ENCODE measurements around the gene HAPSTR1.

DNA sequence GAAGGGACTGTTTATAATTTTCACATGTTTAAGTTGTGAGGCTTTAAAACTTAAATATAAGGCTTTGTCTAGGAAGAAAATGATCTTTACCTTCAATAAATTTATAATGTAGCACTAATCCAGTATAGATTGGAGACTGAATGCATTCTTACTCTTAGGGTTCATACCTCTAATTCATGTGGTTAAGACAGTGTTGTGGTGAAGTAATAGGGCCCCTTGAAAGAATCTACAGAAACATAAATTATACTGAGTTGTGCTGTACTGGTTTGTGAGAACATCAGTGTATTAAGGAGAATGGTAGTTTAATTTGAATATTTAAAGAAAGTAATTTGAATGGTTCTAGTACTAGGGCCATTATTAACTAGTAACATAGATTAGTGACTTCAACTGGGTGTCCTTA lies 13.7 kb downstream of the HAPSTR1 start:
- TF ChIP-seq, protein P1, sequence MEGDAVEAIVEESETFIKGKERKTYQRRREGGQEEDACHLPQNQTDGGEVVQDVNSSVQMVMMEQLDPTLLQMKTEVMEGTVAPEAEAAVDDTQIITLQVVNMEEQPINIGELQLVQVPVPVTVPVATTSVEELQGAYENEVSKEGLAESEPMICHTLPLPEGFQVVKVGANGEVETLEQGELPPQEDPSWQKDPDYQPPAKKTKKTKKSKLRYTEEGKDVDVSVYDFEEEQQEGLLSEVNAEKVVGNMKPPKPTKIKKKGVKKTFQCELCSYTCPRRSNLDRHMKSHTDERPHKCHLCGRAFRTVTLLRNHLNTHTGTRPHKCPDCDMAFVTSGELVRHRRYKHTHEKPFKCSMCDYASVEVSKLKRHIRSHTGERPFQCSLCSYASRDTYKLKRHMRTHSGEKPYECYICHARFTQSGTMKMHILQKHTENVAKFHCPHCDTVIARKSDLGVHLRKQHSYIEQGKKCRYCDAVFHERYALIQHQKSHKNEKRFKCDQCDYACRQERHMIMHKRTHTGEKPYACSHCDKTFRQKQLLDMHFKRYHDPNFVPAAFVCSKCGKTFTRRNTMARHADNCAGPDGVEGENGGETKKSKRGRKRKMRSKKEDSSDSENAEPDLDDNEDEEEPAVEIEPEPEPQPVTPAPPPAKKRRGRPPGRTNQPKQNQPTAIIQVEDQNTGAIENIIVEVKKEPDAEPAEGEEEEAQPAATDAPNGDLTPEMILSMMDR (IDR thresholded peaks at IDR 0.05), result no peak
- TF ChIP-seq POLR2A (IDR thresholded peaks at IDR 0.05; ENCODE audit: low read length), result no peak
- TF ChIP-seq BHLHE40 (IDR thresholded peaks at IDR 0.05; ENCODE audit: low read depth, low read length), result no peak
- no peak for TF ChIP-seq CHD4 (IDR thresholded peaks at IDR 0.05; ENCODE audit: borderline replicate concordance)
- TF ChIP-seq HDAC2 (IDR thresholded peaks at IDR 0.05), result no peak
- no peak for TF ChIP-seq MYC (IDR thresholded peaks at IDR 0.05; ENCODE audit: borderline replicate concordance, low read length)
- no peak for TF ChIP-seq RAD21 (conservative IDR thresholded peaks at IDR 0.05 in 1 of 2, IDR thresholded peaks at IDR 0.05 in 1 of 2)
- no peak for TF ChIP-seq POLR2AphosphoS2 (conservative IDR thresholded peaks at IDR 0.05; ENCODE audit: low read length)
- no peak for TF ChIP-seq SREBF2 (IDR thresholded peaks at IDR 0.05)
- no peak for TF ChIP-seq JUN (IDR thresholded peaks at IDR 0.05)
- no peak for TF ChIP-seq JUNB (IDR thresholded peaks at IDR 0.05)
- no peak for TF ChIP-seq HOXB5 (CRISPR knock-in tag; IDR thresholded peaks at IDR 0.05)
- no peak for TF ChIP-seq CBX2 (IDR thresholded peaks at IDR 0.05; ENCODE audit: borderline replicate concordance, low read depth)
- no peak for TF ChIP-seq KDM5A (IDR thresholded peaks at IDR 0.05)

Data from A549 (cell line).